Duodenal mucosa (tissue), 2 donors: ENCODE measurements around the gene H3-3A.

Experiments used
- H3K27ac ChIP-seq: one replicate; pipeline ENCODE4 v1.7.0; 2013; ENCODE audit warnings: low read depth, low read length
- H3K27me3 ChIP-seq, 2 donors: one replicate each; pipeline ENCODE4 v1.7.0; 2013; ENCODE audit warnings: low read length in 2 of 2, control low read depth in 1 of 2; ENCODE audit not compliant: insufficient read depth in 2 of 2, control insufficient read depth in 1 of 2
- H3K36me3 ChIP-seq, 2 donors: one replicate each; pipeline ENCODE4 v1.7.0; 2013; ENCODE audit warnings: low read length in 2 of 2, control low read depth in 1 of 2; ENCODE audit not compliant: insufficient read depth in 2 of 2, control insufficient read depth in 1 of 2
- H3K4me1 ChIP-seq, 2 donors: one replicate each; pipeline ENCODE4 v1.7.0; 2013; ENCODE audit warnings: low read length in 2 of 2, control low read depth in 1 of 2; ENCODE audit not compliant: insufficient read depth in 2 of 2, control insufficient read depth in 1 of 2
- H3K4me3 ChIP-seq, 2 donors: one replicate each; pipeline ENCODE4 v1.7.0; 2013; ENCODE audit warnings: low read length in 2 of 2, low read depth in 1 of 2
- H3K9ac ChIP-seq, 2 donors: one replicate each; pipeline ENCODE4 v1.7.0; 2013; ENCODE audit warnings: low read length in 2 of 2, low read depth in 1 of 2
- H3K9me3 ChIP-seq, 2 donors: one replicate each; pipeline ENCODE4 v1.7.0; 2013; ENCODE audit warnings: low read length in 2 of 2, control low read depth in 1 of 2; ENCODE audit not compliant: control insufficient read depth in 1 of 2

H3-3A gene

DNA sequence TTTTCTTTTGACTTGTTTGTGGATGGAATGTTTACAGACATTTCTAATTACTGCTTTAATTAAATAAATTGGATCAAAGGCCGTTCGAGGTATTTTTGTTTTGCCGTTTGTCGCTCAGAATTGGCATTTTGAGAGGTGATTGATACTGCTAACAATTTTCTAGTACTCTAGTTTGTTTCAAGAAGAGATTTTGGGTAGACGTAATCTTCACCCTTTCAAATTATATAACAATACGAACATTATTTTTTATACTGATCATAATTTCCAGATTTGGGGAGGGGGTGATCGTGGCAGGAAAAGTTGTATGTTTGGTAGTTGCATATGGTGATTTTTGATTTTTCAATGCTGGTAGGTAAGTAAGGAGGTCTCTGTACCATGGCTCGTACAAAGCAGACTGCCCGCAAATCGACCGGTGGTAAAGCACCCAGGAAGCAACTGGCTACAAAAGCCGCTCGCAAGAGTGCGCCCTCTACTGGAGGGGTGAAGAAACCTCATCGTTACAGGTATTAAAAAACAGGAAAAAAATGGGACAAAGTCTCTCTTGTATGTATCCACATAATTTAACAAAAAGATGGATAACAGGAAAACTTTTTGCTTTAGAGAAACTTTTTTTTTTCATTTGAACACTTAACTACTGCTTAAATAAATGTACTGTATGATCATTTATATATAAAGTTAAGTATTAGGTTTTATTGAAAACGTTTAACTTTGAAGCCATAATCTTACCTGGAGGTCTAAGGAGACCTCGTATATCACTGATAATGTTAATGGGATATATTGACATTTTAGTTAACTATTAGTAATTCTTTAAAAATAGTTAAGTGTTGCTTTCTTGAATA lies 1.7 kb downstream of the H3-3A start:
- Histone ChIP-seq H3K27ac (peak overlapping the region; percentile 99), H3K36me3 (peaks cover 26% of the 10 kb centered on the region in 2 donors), H3K27me3 (no peaks in the 10 kb centered on the region), H3K9ac (peak overlapping the region; percentile 87 to 99), H3K4me3 (peak overlapping the region; percentile 90 to 99), H3K4me1 (peaks cover 42 to 45% of the 10 kb centered on the region in 2 donors), H3K9me3 (no peaks in the 10 kb centered on the region)

DNA sequence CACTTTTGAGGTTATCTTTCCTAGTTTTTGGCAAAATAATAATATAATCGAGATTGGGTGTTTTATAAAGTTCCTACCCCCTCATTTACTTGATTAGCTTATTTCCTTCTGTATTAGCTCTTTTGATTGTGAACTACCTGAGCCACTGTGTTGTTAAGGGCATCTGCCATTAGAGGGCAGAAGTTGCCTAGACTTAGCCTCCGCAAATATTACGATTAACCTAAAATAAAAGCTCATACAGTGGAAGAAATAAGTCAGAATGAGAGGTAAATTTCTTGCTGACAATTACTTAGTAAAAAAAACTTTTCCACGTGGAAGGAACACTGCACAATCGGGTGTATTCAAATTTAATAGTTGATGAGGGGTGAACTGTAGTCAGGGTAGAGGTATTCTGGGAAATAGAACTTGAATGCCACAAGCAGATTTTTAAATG lies 2.3 kb downstream of the H3-3A start:
- peaks cover 31% of the 10 kb centered on the region in 2 donors for H3K36me3 ChIP-seq
- H3K9ac ChIP-seq = peak overlapping the region; percentile 49 to 99
- no peak overlapping the region for H3K27ac ChIP-seq
- H3K9me3 ChIP-seq = no peaks in the 10 kb centered on the region
- H3K4me3 ChIP-seq = peak overlapping the region; percentile 90 to 99
- no peaks in the 10 kb centered on the region for H3K27me3 ChIP-seq
- peaks cover 42 to 46% of the 10 kb centered on the region in 2 donors for H3K4me1 ChIP-seq

DNA sequence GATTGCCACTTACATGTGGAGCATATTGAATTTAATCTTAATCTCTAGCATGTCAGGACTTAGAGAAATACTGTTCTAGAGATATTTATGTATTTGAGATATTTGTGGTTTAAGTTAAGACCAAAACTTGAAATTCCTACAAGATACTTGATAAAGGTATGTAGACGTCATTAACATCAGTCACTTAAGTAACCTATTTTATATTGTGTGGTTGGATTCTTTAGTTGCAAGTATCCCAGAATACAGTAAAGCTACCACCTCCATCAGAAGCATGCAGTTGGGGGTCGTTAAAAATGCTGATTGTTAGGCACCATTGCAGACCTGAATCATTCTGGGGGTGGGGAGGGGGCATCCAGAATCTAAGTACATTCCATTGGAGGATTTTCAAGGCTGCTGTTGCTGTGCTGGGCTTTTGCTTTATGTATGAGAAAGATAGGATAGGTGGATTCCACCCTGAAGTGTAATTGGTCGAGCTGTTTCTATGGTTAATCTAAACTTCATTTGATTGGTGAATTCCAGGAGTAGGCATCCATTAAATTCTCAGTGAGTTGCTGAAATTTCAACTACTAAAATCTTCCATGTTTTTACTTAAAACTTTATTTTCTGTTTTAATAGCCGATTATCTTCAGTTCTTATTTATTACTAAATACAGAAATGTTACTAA lies 4.0 kb downstream of the H3-3A start:
- Histone ChIP-seq H3K4me3 (peak overlapping the region in 1 of 2 donors; percentile 23), H3K36me3 (peaks cover 33 to 45% of the 10 kb centered on the region in 2 donors), H3K27ac (no peak overlapping the region)

DNA sequence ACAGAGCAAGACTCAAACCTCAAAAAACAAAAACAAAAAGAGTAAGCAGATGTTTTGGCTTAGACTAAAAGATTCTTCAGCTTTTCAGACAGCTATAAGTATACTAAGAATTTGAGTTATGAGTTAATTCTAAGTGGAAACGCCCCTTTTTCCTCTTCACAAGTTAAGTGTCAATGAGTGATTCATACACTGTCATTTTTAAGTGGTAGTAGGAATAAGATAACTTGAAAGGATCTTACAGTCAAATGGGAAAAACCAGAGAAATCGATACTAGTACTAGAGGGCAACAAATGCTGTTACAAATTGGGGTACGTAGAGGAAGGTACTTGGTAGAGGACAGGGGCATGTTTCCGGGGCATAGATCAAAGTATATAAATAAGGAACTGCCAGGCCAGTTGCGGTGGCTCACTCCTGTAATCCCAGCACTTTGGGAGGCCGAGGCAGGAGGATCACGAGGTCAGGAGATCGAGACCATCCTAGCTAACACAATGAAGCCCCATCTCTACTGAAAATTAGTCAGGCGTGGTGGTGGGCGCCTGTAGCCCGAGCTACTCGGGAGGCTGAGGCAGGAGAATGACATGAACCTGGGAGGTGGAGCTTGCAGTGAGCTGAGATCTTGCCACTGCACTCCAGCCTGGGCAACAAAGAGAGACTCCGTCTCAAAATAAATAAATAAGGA lies 7.4 kb downstream of the H3-3A start:
- no peak overlapping the region for H3K9ac ChIP-seq
- H3K27ac ChIP-seq = no peak overlapping the region
- H3K9me3 ChIP-seq = no peaks in the 10 kb centered on the region
- H3K4me1 ChIP-seq = peaks cover 33 to 36% of the 10 kb centered on the region in 2 donors
- peaks cover 43 to 62% of the 10 kb centered on the region in 2 donors for H3K36me3 ChIP-seq
- H3K4me3 ChIP-seq = no peak overlapping the region
- no peaks in the 10 kb centered on the region for H3K27me3 ChIP-seq

More for the DNA sequence above, 4.0 kb downstream of the H3-3A start:
- H3K4me1 ChIP-seq = peaks cover 33 to 37% of the 10 kb centered on the region in 2 donors
- H3K27me3 ChIP-seq = no peaks in the 10 kb centered on the region
- H3K9ac ChIP-seq = peak overlapping the region in 1 of 2 donors; percentile 22
- no peaks in the 10 kb centered on the region for H3K9me3 ChIP-seq

DNA sequence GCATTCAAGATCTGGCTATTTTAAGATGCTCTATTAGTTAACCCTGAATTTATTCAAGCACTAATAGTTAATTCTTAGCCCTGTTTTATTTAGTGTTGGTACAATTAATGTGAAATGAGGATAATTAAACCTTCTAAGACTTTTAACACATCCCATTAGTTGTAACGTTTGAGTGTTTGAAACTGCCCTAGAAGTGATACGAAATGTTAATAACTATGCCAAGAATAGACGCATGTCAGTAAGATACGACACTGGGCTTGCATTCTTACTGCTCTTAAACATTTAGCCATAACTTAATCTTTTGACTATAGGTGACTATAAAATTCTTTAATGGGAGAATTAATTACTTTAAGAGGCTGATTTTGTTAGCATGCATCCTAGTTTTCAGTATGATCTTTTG lies 9.8 kb downstream of the H3-3A start:
- no peak overlapping the region for H3K4me3 ChIP-seq
- H3K36me3 ChIP-seq = peaks cover 27 to 50% of the 10 kb centered on the region in 2 donors
- H3K9me3 ChIP-seq = no peaks in the 10 kb centered on the region
- H3K4me1 ChIP-seq = peaks cover 12 to 13% of the 10 kb centered on the region in 2 donors
- H3K9ac ChIP-seq = no peak overlapping the region
- H3K27me3 ChIP-seq = no peaks in the 10 kb centered on the region
- H3K27ac ChIP-seq = no peak overlapping the region

DNA sequence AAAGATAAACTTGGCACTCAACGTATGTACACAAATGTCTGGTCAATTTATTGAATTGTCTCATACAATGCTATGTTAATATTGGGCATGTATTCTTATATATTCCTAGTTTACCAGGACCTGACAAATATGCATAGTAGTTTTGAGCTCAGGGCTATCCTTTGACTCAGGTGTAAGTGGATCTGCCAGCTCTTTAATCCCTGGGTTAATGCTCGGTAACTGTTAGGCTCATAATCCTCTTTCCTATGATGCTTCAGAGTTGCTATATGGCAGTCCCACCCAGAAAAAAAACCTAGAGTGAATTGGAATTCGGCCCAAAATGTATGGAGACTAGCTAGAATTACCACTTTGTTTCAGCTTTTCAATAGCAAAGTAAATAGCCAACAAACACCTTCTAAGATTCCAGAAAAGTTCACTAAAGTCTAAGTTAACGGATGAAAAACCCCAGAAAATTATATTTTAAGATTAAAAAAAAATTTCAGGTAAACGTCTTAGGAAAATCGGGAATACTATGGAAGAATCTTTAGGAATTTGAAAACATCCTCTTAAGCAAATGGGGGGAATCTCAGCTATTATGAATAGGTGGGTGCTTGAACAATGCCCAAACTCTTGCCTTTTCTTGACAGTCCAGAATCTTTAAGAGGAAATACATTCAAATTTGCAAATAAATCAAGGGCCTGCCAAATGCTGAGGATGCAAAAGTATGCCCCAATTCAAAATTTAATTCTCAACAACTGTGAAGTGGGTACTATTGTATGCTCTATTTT lies 10.9 kb downstream of the H3-3A start:
- Histone ChIP-seq H3K9me3 (no peaks in the 10 kb centered on the region), H3K27ac (no peak overlapping the region), H3K27me3 (no peaks in the 10 kb centered on the region), H3K36me3 (peaks cover 22 to 42% of the 10 kb centered on the region in 2 donors), H3K4me3 (no peak overlapping the region), H3K9ac (no peak overlapping the region), H3K4me1 (peaks cover 5 to 8% of the 10 kb centered on the region in 2 donors)

DNA sequence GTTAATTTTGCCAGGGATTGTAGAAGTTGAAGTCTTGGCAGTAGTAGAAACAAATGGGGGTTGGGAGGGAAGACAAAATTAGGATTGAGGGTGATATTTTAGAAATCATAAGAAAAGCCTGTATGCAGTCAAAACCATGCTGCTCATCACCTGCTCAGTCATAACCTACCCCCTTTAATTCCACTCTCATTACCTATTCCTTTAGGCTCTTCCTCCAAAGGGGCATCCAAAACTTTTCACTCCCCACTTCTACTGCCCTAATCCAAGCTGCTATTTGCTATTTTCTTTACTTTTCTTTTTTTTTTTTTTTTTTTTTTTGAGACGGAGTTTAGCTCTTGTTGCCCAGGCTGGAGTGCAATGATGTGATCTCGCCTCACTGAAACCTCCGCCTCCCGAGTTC lies 11.5 kb downstream of the H3-3A start:
- no peak overlapping the region for H3K4me3 ChIP-seq
- H3K9me3 ChIP-seq = no peaks in the 10 kb centered on the region
- no peak overlapping the region for H3K27ac ChIP-seq
- no peaks in the 10 kb centered on the region for H3K27me3 ChIP-seq
- peaks cover 17 to 37% of the 10 kb centered on the region in 2 donors for H3K36me3 ChIP-seq
- H3K4me1 ChIP-seq = peaks cover 0 to 4% of the 10 kb centered on the region in 2 donors
- H3K9ac ChIP-seq = no peak overlapping the region

DNA sequence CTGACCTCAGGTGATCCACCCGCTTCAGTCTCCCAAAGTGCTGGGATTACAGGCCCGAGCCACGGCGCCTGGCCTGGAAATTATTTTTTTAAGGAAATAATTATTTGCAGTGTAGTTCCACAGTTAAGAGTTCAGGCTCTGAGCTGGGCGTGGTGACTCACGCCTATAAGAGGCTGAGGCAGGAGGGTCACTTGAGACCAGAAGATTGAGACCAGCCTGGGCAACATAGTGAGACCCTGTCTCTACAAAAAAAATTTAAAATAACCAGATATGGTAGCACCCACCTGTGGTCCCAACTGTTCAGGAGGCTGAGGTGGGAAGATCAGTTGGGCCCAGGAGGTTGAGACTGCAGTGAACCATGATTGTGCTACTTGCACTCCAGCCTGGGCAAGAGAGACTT lies 13.9 kb downstream of the H3-3A start:
- no peaks in the 10 kb centered on the region for H3K9me3 ChIP-seq
- H3K36me3 ChIP-seq = peaks cover 10 to 18% of the 10 kb centered on the region in 2 donors
- no peak overlapping the region for H3K27ac ChIP-seq
- no peak overlapping the region for H3K9ac ChIP-seq
- no peaks in the 10 kb centered on the region for H3K4me1 ChIP-seq
- H3K27me3 ChIP-seq = no peaks in the 10 kb centered on the region
- no peak overlapping the region for H3K4me3 ChIP-seq

DNA sequence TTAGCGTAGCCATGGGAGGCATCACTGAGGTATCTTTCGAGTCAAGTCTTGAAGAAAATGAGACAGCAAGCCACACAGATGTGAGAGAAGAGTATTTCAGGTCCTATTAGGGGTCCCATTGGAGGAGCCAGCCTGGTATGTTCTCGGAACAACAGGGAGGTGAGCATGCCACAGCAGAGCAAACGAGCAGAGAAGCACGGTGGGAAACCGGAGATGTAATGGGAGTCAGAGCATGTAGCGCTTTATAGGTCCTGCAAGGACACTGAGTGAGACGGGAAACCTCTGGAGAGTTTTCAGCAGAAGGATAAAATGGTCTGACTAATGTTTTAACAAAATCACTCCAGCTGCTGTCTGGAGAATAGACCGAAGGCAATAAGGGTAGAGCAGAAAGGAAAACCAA lies 15.9 kb downstream of the H3-3A start:
- Histone ChIP-seq H3K27me3 (no peaks in the 10 kb centered on the region), H3K36me3 (peaks cover 0 to under 1% of the 10 kb centered on the region in 2 donors), H3K4me3 (no peak overlapping the region), H3K9ac (no peak overlapping the region), H3K4me1 (peaks cover 0 to 6% of the 10 kb centered on the region in 2 donors), H3K9me3 (no peaks in the 10 kb centered on the region), H3K27ac (no peak overlapping the region)
